Activated CD4-positive, alpha-beta T cell treated with anti-CD3 and anti-CD28 coated beads, Interleukin-10, Interleukin-2, amounts not matched to agents 100 ng/mL and 50 ng/mL, durations not matched to agents 16 hours and 8 hours (primary cell): Measurements from ENCODE around the gene CEACAM1.
"Not testable (repeated sequence)": the region's sequence is repeated elsewhere in the genome, so short reads cannot be mapped to it uniquely, and the experiment has no call there.

ENCODE experiments used
- DNase-seq: peaks from one replicate; pipeline ENCODE4 v3.0.0-alpha.2; 2020

The CEACAM1 gene

GRCh38 chr19:42547929-42548328, 19.6 kb upstream of the CEACAM1 start:
- DNase-seq = no peak

- DNase-seq = no peak
Measured at GRCh38 chr19:42546831-42547500, 18.7 kb upstream of the CEACAM1 start.

GRCh38 chr19:42544146-42544545, 15.9 kb upstream of the CEACAM1 start:
- no peak for DNase-seq

- no peak for DNase-seq
Measured at GRCh38 chr19:42542791-42543190, 14.5 kb upstream of the CEACAM1 start.

- DNase-seq = no peak
Measured at GRCh38 chr19:42540071-42540553, 11.8 kb upstream of the CEACAM1 start.

- DNase-seq = no peak
Measured at GRCh38 chr19:42538841-42539709, 10.8 kb upstream of the CEACAM1 start.

GRCh38 chr19:42535276-42535675, 7.0 kb upstream of the CEACAM1 start:
- DNase-seq = not testable (repeated sequence)

GRCh38 chr19:42534391-42534790, 6.1 kb upstream of the CEACAM1 start:
- no peak for DNase-seq

GRCh38 chr19:42532891-42533290, 4.6 kb upstream of the CEACAM1 start:
- peak; percentile 7 for DNase-seq

- no peak for DNase-seq
Measured at GRCh38 chr19:42531313-42531712, 3.0 kb upstream of the CEACAM1 start.

GRCh38 chr19:42529248-42529764, 1.0 kb upstream of the CEACAM1 start:
- peak; percentile 74 for DNase-seq

- no peak for DNase-seq
Measured at GRCh38 chr19:42524943-42525342, 3.3 kb downstream of the CEACAM1 start.

GRCh38 chr19:42524250-42524649, 4.0 kb downstream of the CEACAM1 start:
- DNase-seq = no peak

GRCh38 chr19:42522262-42522661, 6.0 kb downstream of the CEACAM1 start:
- DNase-seq = not testable (repeated sequence)

- no peak for DNase-seq
Measured at GRCh38 chr19:42521346-42522030, 6.8 kb downstream of the CEACAM1 start.

- DNase-seq = no peak
Measured at GRCh38 chr19:42519108-42519507, 9.2 kb downstream of the CEACAM1 start.

GRCh38 chr19:42516771-42517170, 11.5 kb downstream of the CEACAM1 start:
- no peak for DNase-seq

- DNase-seq = no peak
Measured at GRCh38 chr19:42515241-42515832, 12.9 kb downstream of the CEACAM1 start.

GRCh38 chr19:42514449-42514848, 13.8 kb downstream of the CEACAM1 start:
- peak; percentile 34 for DNase-seq

- DNase-seq = no peak
Measured at GRCh38 chr19:42512743-42513304, 15.5 kb downstream of the CEACAM1 start.

- DNase-seq = no peak
Measured at GRCh38 chr19:42512130-42512636, 16.1 kb downstream of the CEACAM1 start.

GRCh38 chr19:42511340-42511739, 16.9 kb downstream of the CEACAM1 start:
- DNase-seq = no peak
